HG03060 (cell line): ENCODE measurements around the gene TEX22.

Experiments used
- ATAC-seq: cut with Tn5 transposase; IDR thresholded peaks from one replicate; pipeline ENCODE4 v1.9.1; 2021; ENCODE audit warnings: low read depth, moderate number of reproducible peaks; ENCODE audit not compliant: unreplicated experiment

Gene TEX22

DNA sequence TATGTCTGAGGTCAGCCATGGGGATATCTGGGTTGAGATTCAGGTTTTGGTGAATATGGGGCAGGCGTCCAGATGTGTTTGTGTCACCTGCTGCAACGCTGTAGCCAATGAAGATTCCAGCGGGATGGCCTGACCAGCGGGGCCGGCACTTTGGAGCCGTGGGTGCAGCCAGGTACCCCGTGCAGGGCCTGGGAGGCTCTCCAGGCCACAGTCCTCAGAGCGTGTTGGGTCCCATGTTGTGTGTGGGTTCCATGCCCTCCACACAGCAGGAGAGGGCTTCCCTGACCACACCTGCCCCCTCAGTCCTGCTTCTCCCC, 2.8 kb upstream of the TEX22 start:
- ATAC-seq = no peak

DNA sequence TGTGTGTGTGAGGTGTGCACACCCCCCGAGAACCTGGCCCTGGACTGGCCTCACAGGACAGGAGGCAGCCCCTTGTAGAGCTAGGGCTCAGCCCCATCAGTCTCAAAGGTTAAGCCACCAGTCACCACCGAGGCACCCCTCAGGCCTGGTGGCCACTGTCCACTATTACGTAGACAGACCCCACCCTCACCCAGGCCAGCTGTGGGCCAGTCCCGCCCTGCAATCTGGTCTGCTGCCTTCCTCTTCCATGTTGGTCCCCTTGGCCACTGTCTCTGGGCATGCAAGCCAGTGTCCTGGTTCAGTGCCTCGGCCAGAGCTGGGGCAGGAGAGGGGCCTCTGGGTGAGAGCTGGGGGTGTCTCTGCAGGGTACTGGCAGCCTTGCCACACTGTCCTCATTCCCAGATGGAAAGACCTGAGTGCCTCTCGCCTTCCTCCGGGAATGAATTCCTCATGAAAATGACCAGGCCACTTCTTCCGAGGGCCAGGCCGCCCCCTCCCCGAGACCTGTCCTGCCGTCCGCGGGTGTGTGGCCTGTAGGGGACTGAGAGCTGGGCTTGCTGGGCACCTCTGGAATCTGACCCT, 897 bp upstream of the TEX22 start:
- ATAC-seq = no peak

DNA sequence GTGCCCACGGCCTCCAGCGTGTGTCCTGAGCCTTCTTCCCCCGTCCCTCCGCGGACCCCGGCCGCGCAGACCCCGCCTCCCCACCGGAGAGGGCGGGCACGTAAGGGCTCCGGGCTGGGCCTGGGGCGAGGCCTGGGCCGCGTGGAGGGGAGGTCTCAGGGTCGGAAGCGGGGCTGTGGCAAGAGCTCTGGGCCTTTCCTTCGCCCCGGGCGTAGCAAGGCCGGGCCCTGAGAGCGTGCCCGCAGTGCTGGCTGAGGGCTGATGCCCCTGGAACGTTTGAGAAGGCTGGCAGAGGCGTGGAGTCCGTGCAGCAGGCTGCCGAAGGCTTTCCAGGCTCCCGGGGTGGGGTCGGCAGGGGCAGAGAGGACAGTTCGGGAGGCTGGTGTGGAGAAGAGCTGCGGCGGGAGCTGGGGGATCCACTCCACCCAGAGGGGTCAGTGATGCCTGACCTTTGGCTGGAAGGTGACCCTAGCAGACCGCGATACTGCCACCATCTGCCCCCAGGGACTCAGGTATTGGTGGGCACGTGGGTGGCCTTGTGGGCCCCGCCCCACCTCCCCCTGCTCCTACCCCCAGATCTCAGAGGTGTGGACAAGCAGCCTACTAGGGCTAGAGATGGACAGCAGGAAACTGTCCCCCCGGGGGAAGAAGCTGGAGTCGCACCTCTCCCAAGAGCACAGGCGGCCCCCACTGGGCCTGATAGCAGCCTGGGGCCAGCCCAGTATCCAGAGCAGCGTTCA, 558 bp downstream of the TEX22 start:
- ATAC-seq = no peak

DNA sequence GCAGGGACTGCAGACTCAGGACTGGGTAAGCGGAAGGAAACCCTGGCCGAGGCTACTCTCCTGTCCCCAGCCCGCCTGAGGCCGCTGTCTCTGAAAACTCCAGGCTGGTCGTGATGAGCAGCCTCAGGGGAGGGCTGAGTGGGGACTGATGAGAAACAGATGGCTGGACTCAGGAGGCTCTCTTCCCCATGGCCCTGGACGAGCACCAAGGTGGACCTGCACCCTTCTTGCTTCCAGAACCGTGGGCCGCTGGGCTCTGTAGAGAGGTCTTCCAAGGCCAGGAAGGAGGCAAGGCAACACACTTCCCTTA, 1.1 kb downstream of the TEX22 start:
- no peak for ATAC-seq

DNA sequence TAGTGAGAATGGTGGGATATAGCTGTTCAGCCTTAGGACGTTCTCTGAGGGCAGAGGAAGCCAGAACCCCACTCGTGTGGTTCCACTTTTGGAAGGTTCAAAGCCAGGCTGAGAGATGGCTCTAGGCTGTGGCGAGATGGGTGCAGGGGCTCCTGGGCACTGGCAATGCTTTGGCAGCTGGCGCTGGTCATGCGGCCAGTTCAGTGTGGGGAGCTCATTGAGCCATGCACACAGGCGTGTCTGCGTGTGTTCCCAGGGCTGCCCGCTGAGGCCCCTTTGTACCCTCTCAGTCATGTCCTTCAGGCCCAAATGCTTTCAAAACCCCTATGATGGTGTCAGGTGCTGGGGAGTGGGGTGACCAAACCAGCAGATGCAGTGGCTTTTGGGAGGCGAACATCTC, 1.7 kb downstream of the TEX22 start:
- no peak for ATAC-seq

DNA sequence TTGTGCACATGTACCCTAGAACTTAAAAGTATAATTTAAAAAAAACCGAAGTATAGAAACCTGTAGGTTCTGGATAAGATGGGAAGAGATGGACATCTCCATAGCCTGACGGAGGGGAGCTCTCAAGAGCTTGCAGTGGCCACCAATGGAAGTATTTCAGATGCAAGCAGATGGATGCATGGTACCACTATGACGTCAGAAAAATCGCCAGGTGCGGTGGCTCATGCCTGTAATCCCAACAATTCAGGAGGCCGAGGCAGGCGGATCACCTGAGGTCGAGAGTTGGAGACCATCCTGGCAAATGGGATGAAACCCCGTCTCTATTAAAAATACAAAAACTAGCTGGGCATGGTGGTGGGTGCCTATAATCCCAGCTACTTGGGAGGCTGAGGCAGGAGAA, 3.4 kb downstream of the TEX22 start:
- no peak for ATAC-seq

DNA sequence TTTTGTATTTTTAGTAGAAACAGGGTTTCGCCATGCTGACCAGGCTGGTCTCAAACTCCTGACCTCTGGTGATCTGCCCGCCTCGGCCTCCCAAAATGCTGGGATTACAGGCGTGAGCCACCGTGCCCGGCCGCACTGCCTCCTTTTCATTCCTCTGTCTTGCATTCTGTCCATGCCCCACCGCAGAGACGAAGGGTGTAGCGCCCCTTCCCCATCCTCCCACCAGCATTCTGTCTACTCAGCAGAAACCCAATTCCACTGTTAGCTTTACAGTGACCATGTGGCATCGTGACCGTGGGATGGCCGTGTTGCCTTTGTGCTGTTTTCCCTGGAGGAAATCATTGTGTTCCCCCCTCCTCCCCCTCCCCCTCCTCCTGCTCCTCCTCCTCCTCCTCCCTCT, 10.3 kb downstream of the TEX22 start:
- ATAC-seq = no peak

DNA sequence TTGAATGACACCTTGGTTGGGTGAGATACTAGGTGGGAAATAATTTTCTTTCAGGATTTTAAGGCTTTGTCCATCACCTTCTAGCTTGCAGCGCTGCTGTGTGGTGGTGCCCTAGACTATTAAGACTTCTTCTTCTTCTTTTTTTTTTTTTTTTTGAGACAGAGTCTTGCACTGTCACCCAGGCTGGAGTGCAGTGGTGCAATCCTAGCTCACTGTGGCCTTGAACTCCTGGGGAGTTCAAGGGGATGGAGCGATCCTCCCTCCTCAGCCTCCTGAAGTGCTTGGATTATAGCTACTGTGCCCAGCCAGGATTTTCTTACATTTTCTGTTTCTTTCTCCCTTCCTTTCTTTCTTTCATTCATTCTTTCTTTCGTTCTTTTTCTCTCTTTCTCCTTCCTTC, 11.0 kb downstream of the TEX22 start:
- ATAC-seq = no peak

DNA sequence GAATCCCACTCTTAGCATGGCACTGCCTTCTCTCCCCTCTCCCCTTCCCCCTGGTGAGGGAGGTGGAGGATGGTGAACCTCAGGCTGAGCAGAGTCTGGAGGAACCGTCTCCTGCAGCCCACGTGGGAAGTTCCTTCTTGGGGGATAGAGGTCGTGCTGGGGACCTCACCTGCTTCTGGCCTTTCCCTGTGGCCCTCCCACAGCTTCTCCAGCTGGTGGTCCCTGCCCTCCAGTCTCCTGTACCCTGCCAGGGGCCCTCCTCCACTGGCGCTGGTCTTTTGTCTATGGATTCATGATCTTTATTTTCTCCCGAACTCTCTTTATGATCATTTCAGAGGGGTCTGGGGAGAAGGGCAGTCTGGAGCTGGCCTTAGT, 12.3 kb downstream of the TEX22 start:
- no peak for ATAC-seq

DNA sequence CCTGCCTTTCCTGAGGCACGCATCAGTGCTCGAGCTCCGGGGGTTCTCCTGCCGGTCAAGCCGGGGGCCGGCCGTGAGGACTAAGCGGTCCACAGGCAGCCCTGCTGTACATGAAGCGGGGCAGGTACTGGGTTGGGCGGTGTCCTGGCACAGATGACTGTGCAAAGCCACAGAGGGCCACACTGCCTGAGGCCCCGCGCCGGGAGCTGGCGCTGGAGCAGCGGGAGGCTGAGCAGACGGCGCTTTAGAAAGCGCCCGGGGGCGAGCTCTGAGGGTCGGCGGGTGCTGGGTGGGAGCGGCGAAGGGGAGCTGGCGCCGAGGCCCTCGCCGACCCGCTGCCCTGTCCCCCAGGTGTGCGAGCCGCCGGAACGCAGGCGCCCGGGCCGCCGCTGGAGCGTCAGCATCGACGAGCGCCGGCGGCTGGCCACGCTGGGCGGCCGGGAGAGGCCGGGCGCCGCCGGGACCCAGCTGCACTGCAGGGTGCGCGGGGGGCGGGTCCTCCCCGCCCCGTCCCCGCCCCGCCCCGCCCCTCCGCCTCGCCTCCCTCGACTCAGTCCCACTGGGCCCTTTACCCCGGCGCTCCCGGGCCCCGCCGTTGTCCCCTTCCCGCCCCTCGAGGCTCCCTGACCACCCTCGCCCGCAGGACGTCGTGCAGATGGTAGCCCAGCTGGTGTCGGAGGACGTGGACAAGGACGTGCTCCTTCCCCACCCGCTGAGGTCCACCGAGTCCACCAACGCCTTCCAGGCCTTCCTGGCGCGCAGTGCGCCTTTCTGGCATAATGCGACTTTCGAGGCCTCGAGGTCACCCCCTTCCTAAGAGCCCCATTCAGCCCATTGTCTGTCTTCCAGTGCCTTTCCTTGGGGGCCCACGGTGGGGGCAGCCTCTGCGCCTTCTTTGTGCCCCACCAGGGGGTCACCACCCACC, 12.9 kb downstream of the TEX22 start:
- no peak for ATAC-seq

DNA sequence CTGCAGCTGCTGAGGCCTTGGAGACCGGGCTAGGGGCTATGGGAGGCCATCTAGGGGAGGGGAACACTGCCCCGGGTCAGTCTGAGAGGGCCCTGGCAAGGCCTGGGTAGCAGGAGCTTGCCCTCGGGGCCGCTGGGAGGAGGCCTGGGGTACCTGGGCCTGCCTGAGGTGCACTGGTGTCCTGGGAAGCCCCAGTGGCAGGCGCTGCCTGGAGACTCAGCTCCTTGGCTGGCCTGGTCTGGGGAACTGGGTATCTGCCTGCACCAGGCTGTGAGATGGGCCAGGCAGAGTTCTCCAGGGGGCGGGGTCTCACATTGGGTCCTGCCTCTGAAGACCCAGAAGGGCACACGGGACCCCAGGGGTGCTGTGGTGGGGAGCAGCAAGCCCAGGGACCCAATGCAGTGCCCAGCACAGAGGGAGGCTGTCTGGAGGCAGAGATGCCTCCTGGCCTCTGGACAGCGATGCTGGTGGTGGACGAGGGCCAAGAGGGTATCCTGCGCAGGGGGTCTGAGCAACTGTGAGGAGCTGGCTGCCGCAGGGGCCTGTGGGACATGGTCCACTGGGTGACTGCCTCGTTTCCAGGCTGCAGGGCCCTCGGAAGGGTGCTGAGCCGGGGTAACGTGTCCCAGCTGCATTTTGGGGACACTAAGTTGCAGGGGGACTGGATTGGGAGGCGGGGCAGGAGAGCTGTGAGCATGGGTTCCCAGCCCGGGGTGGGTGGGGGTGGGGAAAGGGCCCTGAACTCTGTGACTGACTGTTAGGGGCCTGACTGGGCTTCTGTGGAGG, 13.8 kb downstream of the TEX22 start:
- ATAC-seq = no peak

DNA sequence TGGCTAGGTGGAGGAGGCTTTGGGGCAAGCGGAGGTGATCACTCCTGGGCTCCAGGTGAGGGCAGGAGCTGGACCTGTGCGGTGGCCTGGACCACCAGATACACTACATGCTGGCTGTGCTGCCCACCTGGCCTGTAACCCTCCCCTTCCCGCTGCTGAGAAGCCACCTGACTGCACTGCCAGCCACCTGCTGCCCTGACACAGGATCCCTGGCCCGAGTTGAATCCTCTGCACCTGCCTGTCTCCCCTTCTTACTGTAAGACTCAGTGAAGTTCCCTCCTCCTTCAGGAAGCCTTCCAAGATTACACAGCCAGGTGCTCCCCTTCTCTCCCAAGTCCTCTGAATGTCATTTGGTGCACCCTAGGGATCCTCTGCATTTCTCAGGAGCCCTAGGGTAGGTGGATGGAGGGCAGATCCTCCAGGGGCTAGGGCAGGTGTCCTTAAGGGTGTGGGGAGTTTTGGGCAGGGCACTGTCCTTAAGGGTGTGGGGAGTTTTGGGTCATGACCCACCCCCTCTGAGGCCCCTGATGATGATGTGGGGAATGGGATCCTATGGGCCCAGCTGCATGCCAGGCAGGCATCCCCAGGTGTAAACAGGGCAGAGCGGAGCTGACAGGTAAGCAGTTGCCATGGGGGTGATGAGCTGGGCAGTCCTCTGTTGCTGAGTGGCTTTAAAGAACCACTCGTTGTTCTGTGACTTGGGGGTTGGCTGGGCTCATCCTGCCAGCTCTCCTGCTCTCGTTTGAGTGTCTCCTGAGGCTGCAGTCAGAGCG, 14.6 kb downstream of the TEX22 start:
- no peak for ATAC-seq

DNA sequence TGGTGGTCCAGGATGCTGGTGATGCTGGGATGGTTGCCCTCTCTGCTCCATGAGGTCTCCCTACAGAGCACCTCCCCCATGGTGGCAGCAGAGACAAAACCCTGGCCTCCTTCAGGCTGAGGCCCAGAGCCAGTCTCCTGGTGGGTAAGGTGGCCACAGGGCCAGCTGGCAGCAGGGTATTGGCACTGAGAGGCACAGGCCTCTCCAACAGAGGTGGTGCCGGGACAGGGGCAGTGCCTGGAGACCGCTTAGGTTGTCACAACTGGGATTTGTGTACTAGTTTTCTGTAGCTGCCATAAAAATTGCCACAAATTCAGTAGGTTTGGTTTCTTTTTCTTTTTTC, 15.2 kb downstream of the TEX22 start:
- ATAC-seq = no peak

DNA sequence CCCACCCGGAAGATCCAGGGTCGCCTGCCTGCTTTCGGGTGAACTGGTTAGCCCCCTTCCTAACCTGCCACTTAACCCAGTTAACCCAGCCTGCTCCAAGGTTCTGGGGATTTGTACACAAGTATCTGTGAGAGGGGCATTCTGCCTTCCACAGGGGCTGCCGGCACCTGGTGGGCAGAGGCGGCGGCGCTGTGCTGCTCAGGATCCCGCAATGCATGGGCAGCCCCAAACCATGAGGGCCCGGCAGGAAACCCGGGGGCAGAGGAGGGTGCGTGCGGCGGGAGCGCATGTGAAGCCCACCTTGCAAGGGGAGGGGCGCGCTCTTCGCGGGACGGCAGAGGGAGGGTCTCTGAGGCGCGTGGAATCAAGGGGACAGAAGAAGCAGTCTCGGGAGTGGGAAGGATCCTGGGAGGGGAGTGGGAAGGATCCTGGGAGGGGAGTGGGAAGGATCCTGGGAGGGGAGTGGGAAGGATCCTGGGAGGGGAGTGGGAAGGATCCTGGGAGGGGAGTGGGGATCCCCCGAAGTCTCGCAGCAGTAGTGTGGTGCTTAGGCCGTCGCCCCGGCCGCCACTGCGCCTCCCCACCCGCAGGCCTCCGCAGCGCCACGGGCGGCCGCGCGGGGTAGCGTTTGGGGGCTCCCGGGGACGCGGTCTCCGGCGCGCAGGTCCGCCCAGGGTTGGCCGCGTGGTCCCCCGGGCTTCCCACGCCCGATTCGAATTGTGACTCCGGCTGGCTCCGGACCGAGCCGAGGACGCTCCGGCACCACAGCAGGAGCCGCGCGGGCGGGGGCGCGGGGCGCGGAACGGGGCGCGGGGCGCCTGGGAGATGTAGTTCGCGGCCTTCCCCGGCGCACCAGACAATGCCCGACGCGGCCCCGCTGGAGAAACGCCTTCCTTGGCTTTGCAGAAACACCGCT, 16.4 kb downstream of the TEX22 start:
- no peak for ATAC-seq

DNA sequence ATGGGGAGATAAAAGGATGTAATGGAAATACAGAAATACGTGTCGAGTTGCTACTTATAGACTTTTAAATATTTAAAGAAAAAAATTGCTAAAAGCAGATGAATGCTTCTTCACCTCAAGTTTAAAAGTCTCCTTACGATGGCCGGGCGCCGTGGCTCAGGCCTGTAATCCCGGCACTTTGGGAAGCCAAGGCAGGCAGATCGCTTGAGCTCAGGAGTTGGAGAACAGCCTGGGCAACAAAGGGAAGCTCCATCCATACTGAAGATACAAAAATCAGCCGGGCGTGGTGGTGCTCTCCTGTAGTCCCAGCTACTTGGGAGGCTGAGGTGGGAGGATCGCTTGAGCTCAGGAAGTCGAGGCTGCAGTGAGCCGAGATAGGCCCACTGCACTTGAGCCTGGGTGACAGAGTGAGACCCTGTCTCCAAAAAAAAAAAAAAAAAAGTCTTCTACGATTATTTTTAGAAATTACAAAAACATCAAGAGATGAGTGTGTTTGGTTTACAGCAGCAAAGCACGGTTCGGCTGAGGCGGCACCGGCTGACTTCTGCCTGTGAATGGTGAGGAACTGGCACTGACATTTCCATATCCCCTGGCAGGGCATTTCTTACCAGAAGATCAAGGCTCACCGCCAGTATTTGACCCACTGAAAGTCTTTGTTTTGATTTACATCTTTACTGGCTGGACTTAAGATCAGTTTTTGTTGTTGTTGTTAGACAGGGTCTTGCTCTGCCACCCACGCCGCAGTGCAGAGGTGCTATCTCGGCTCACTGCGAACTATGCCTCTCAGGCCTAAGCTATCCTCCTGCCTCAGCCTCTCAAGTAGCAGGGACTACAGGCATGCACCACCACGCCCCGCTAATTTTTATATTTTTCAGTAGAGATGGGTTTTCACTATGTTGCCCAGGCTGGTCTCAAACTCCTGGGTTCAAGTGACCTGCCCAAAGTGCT, 17.4 kb downstream of the TEX22 start:
- no peak for ATAC-seq

DNA sequence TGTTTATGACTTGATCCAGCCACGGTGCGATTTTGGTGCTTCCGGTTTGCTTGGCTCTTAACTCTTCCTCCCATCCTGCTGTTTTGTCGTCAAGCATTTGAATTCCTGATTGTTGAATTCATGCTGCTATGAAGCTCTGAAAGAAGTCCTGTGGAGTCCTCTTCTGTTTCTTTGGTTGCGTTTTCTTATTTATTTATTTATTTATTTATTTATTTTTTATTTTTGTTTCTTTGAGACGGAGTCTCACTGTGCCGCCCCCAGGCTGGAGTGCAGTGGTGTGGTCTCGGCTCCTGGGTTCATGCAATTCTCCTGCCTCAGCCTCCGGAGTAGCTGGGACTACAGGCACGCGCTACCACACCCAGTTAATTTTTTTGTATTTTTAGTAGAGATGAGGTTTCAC, 18.3 kb downstream of the TEX22 start:
- no peak for ATAC-seq

DNA sequence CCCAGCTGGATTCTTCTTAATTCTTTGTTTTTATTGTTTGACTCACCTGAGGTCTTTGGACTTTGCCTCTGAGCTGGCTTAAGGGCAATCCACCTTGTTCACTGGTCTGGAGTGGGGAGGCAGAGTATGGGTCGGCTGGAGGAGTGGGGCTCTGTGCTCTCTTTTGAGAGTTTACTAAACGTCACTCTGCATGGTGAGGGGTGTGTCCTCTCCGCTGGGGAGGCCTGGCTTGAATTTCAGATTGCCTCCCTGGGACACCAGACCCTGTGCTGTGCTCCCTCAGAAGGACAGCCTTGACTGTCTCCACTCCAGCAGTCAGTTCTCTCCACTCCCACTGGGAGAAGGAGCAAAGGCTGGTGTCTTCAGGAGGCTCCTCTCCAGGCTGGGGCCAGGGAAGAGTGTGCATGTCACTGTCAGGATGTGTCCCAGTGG, 19.4 kb downstream of the TEX22 start:
- no peak for ATAC-seq
